Retina (tissue), 1 donor: ENCODE measurements around the gene BMF.
"Not testable (repeated sequence)": the region's sequence is repeated elsewhere in the genome, so short reads cannot be mapped to it uniquely, and the experiment has no call there.

ENCODE experiments used
- DNase-seq: peaks from one replicate; pipeline ENCODE4 v3.0.0-alpha.2; 2016

BMF gene

GRCh38 chr15:40108855-40109735 lies at the start of gene BMF:
TSS of gene BMF (minus strand) at chr15:40108879. CDS start at chr15:40106086, 2,793 bp downstream.
- peak; percentile 94 for DNase-seq

GRCh38 chr15:40157778-40158447 lies 49.2 kb upstream of the BMF start:
- no peak for DNase-seq

DNA sequence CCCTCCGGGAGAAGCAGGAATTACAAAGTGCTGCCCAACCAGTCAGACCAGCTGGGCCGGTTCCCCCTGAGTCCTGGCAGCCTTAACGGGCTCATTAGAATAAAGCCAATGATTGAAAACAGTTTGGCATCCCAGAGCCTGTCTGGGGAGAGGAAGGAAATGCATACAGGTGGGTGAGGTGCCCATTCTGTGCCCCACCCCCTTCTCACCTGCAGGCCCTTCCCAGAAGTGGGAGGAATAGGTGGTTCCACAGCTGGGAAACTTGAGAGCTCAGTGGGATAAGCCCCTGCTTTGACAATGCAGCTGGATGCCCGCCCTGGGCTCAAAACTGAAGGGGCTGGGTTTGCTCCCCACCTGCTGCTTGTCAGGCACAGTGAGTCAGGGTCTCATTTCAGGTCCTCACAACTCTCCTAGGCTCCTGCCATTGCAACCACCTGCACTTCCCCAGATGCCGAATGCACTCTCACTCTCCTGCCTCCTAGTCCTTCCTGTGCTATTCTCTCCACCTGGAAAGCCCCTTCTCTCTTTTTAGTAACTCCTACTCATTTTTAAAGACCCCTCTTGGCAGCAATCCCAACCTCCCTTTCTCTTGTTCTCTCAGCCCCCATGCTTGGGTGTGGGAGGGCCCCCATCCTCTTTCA lies 46.7 kb upstream of the BMF start:
- DNase-seq: no peak

GRCh38 chr15:40154821-40155220 lies 46.1 kb upstream of the BMF start:
- DNase-seq: not testable (repeated sequence)

DNA sequence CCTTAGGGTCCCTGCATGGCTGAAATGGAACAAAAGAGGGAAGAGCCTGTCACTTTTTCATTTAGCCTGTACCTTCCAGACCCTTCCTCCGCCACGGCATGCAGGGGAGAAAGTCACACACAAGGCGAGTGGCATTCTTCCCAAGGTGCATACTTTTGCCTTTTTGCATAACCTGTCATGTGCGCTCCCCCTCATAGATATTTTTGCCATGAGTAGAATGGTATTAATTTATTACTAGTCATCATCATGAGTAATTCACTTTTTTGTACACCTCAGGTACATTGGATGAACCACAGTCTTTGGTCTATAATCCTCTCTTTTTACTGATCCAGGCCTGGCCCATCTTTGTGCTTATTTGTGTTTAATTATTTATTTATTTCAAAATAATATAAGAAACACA lies 43.3 kb upstream of the BMF start:
- no peak for DNase-seq

DNA sequence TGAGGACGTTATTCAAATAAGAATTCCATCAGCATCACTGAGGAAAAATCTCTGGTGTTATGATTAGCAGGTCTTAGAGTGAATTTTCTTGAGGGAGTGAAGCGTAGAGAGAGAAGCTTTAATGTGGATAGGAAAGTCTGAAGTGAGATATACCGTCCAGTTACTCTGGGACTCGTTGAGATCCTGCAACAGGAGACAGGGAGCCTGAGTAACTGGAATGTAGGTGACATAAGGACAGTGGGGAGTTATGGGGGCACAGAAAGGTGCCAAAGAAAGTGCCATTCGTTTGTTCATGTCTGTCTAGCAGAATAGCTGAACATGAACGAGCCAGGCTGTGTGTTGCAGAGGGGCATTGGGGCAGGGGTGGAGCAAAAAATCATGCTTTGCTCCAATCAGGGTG lies 42.8 kb upstream of the BMF start:
- no peak for DNase-seq

DNA sequence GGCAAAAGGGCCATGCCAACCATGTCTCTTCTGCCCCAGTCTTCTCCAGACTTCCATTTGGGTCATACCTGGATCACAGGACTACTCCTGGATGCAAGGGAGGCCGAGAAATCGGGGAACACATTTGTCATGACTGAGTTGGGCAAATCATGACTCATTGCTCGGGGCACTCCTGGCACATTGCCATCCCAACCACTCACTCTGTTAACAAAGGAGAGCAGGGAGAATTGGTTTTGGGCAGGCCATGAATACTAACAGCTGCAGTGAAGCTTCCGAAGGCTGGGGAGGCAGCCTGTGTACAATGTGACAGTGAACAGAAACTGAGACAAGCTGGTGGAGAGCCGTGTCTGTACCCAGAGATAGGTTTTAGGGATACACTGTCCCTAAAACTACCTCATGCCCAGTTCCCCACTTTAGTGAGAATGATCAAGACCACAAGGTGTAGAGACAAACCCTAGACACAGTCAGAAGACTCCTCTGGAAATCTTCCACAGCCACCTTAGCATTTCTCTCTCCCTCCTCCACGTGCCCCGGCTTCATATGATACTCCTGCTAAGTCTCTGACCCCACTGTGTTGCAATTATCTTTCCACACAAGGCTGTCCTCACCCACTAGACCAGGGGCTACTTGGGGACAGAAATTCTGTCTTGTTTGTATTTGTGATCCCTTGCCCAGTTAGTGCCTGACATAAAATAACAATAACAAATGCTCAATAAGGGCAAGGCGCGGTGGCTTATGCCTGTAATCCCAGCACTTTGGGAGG lies 41.7 kb upstream of the BMF start:
- DNase-seq: no peak

DNA sequence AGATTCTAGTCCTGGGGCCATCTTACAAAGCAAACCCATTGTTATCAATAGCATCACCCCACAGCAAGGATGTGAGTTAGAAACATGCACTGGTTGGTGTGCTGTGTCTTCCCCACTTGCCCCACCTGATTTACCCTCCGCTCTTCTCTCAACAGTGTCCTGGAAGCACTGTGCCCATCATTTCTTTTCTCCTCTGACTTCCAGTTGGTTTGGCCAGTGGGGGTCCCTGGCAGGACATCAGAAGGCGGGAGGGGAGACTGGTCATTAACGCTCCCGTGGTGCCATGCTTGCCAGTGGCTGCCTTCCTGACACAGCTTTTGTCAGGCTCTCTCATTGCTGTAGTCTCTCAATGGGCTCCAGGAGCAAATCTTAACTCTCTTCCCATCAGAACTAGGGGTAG lies 40.7 kb upstream of the BMF start:
- no peak for DNase-seq

- no peak for DNase-seq
Observed at GRCh38 chr15:40146037-40146436, 37.4 kb upstream of the BMF start.

DNA sequence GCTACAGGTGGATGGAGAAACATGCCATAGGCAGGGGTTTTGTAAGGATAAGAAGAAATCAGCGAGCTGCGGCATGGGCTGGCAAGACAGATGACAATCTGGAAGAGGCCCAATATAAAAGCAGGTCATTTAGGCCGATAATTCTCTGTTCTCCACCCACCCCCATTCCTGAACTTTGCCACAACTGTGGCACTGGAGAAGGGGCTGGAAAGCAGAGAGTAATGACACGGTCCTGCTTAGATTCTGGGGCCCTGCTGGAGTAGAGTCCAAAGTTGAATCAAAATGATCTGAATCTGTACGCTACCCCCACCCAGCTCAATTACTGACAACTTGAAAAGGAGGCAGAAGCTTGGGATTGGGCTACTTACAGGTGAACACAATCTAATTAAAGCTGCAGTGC lies 33.7 kb upstream of the BMF start:
- DNase-seq: no peak

GRCh38 chr15:40138201-40138570 lies 29.5 kb upstream of the BMF start:
- DNase-seq: not testable (repeated sequence)

DNA sequence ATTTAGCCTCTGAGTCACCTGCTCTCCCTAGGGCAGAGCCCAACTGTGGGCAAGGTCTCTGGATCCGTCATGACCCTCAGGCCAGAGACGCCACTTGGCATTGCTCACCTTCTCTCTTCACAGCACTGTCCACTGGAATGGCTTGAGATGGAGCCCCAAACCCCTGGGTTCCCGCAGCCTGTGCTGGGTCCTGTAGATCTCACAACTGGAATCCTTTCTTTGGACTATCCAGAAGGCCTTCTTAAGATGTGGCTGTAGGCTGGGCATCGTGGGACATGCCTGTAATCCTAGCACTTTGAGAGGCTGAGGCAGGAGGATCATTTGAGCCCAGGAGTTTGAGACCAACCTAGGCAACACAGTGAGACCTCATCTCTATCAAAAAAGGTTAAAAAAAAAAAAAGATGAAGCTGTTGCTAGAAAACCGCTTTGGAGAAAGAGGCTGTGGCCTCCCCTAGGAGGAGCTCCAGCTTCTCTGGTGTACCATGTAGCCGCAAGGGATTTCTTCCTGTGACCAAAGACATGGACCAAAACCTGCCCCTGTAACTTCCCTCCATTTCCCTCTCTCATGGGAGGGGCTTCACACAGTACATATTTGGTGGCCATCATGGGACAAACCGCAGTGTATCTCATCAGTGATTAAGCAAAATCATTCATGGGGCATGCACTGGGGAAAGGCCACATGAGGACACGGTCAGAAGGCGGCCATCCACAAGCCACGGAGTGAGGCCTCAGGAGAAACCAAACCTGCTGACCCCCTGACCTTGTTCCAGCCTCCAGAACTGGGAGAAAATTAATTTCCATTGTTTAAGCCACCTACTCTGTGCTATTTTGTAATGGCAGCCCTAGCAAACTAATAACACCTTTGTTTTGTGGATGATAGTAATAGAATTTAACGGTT lies 28.9 kb upstream of the BMF start:
- no peak for DNase-seq

- DNase-seq: peak; percentile 30
Observed at GRCh38 chr15:40136470-40137302, 28.0 kb upstream of the BMF start.

- DNase-seq: not testable (repeated sequence)
Observed at GRCh38 chr15:40135846-40136450, 27.3 kb upstream of the BMF start.

- no peak for DNase-seq
Observed at GRCh38 chr15:40134885-40135284, 26.2 kb upstream of the BMF start.

DNA sequence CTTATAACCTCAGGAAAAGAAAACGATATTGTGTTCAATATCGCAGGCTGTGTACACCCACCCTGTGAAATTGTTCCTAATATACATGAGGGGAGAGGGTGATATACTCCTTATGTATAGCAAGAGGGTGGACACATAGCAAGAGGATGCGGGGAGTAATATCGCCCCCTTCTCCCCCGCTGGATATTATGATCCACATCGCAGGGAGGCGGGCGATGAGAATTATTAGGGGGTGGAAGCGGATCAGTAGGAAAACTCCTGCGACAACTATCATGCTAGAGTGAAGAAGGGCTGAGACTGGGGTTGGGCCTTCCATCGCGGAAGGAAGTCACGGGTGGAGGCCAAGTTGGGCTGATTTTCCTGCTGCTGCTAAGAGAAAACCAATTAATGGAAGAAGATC lies 24.9 kb upstream of the BMF start:
- DNase-seq: no peak

- DNase-seq: no peak
Observed at GRCh38 chr15:40130799-40131502, 22.3 kb upstream of the BMF start.

DNA sequence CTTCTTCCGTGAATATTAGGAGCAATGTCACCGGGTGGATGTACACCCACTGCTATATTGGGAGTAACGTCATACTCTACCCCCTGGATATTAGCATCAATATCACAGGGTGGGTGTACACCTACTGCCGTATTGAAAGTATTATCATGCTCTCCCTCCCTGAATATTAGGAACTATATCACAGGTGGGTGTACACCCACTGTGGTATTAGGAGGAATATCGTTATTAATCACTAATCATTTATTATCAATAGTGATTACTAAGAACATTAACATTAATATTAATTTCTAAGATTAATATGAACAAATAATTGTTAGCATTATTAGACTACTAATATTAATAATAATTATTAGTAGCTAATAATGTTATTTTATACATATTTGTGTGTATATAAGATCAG lies 21.4 kb upstream of the BMF start:
- DNase-seq: no peak

DNA sequence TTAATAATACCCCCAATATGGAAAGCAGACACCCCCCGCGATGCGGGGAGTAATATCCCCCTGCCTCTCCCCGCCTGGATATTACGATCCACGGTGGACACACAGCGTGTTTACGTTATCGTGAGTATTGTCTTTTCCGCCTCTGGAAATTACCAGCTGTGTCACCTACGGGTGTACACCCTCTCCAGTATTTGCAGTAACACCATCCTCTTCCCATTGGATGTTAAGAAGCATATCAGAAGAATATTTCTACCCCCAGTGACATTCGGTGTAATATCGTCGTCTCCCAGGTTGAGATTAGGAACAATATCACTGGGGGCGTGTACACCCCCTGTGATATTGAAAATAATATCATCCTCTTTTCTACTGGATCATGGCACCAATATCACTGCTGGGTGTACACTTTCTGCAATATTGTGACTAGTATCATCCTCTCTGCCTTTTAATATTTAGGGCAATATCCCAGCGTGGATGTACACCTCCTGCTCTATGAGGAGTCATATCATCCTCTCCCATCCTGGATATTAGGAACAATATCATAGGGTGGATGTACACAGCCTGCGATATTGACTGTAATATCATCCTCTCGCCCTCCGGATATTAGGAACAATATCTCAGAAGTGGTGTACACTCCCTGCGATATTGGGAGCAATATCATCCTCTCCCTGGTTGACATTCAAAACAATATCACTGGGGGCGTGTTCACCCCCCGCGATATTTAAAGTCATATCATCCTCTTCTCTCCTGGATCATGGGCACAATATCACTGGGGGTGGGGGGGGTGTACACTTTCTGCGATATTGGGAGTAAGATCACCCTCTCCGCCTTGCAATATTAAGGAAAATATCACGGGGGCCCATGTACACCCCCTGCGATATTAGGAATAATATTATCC lies 20.3 kb upstream of the BMF start:
- DNase-seq: no peak
